OCI-LY7 (cell line): Measurements from ENCODE around the gene FADS3. TPM values are rescaled to one million over a fixed set of nuclear protein-coding genes. Genes with fewer than 3 reads are reported as not detected.

Experiments used
- BruUV-seq: library from RNA; stranded (reverse); fragments of 400-500 nt; replicated peaks from 2 replicates; lab custom pipeline; 2021; lab: Mats Ljungman, UMichigan
- CTCF ChIA-PET: fragments of 300-600 bp; sonication (Branson Sonifier 250); formaldehyde crosslinking; loops from one replicate; lab custom pipeline; 2022; ENCODE audit warnings: antibody characterized with exemption; ENCODE audit not compliant: unreplicated experiment; lab: Charles Lee
- POLR2A ChIA-PET: fragments of 300-600 bp; sonication (Branson Sonifier 250); formaldehyde crosslinking; loops from one replicate; lab custom pipeline; 2022; ENCODE audit warnings: antibody characterized with exemption; lab: Charles Lee
- DNase-seq: peaks from one replicate; pipeline ENCODE4 v3.0.0-alpha.2; 2015; ENCODE audit warnings: low spot score
- H2AFZ ChIP-seq: fragments of 200-600 bp; sonication (generic), shearing (Covaris generic); 2 replicates; pipeline ENCODE4 v1.6.1; 2014; ENCODE audit warnings: mild to moderate bottlenecking, antibody characterized with exemption, low read length, moderate library complexity
- H3K27ac ChIP-seq: fragments of 200-600 bp; sonication (generic); 2 replicates; pipeline ENCODE4 v1.5.1; 2014; ENCODE audit warnings: mixed run types, low read depth, mild to moderate bottlenecking, moderate library complexity, low read length, inconsistent platforms; ENCODE audit not compliant: poor library complexity, severe bottlenecking
- H3K36me3 ChIP-seq: fragments of 200-600 bp; sonication (generic); 2 replicates; pipeline ENCODE4 v1.6.1; 2014; ENCODE audit warnings: mild to moderate bottlenecking, antibody characterized with exemption, low read length, moderate library complexity, mixed read lengths; ENCODE audit not compliant: insufficient read depth
- H3K4me1 ChIP-seq: fragments of 200-600 bp; sonication (generic); 2 replicates; pipeline ENCODE4 v1.5.1; 2014; ENCODE audit warnings: mild to moderate bottlenecking, low read length; ENCODE audit not compliant: insufficient read depth, poor library complexity, severe bottlenecking
- H3K4me2 ChIP-seq: fragments of 200-600 bp; sonication (generic); 2 replicates; pipeline ENCODE4 v1.6.1; 2014; ENCODE audit warnings: mild to moderate bottlenecking, low read length
- H3K4me3 ChIP-seq: fragments of 200-600 bp; sonication (generic); 2 replicates; pipeline ENCODE4 v1.5.1; 2014; ENCODE audit warnings: mild to moderate bottlenecking, low read depth, low read length; ENCODE audit not compliant: poor library complexity, severe bottlenecking
- H3K79me2 ChIP-seq: fragments of 200-600 bp; sonication (generic); 2 replicates; pipeline ENCODE4 v1.6.1; 2016; ENCODE audit warnings: low read depth, mild to moderate bottlenecking, low read length, moderate library complexity, mixed read lengths; ENCODE audit not compliant: insufficient read depth
- H3K9me2 ChIP-seq: fragments of 200-600 bp; sonication (generic); 2 replicates; pipeline ENCODE4 v1.6.1; 2016; ENCODE audit warnings: mild to moderate bottlenecking, low read length, mixed read lengths; ENCODE audit not compliant: insufficient read depth
- H3K9me3 ChIP-seq: fragments of 200-600 bp; sonication (generic); 2 replicates; pipeline ENCODE4 v1.6.1; 2014; ENCODE audit warnings: mild to moderate bottlenecking, mixed run types, low read length, mixed read lengths
- H4K20me1 ChIP-seq: fragments of 200-600 bp; sonication (generic); 2 replicates; pipeline ENCODE4 v1.6.1; 2014; ENCODE audit warnings: mild to moderate bottlenecking, antibody characterized with exemption, low read length, moderate library complexity, mixed read lengths; ENCODE audit not compliant: insufficient read depth
- EZH2phosphoT487 ChIP-seq: fragments of 200-600 bp; sonication (generic); IDR thresholded peaks from 2 replicates; pipeline ENCODE4 v1.6.1; 2018; ENCODE audit warnings: low read depth, borderline replicate concordance, mild to moderate bottlenecking, mixed run types, antibody characterized with exemption, low read length, moderate library complexity, mixed read lengths
- intact Hi-C: fragments of 100-400 bp; cut with micrococcal nuclease; formaldehyde crosslinking; loops from one replicate; pipeline ENCODE4 v1.10.0; 2022; ENCODE audit not compliant: unreplicated experiment
- total RNA-seq, 2 experiments: library from RNA; depleted of rRNA in 1 of 2; stranded (reverse); fragments of >200 nt in 1 of 2; shearing (Covaris generic) in 1 of 2; gene quantifications; 2 replicates each; pipeline ENCODE4 v1.2.3, GENCODE V29; 2014 to 2022
- TF ChIP-seq, protein P1 (sequence below): fragments of 200-600 bp; sonication (generic); conservative IDR thresholded peaks from 2 replicates; pipeline ENCODE4 v1.5.1; 2014; ENCODE audit warnings: mild to moderate bottlenecking, antibody characterized with exemption, low read length, moderate library complexity, mixed read lengths

The FADS3 gene
- total RNA-seq, 2 experiments from 2014 or later = 103 to 191 TPM

DNA sequence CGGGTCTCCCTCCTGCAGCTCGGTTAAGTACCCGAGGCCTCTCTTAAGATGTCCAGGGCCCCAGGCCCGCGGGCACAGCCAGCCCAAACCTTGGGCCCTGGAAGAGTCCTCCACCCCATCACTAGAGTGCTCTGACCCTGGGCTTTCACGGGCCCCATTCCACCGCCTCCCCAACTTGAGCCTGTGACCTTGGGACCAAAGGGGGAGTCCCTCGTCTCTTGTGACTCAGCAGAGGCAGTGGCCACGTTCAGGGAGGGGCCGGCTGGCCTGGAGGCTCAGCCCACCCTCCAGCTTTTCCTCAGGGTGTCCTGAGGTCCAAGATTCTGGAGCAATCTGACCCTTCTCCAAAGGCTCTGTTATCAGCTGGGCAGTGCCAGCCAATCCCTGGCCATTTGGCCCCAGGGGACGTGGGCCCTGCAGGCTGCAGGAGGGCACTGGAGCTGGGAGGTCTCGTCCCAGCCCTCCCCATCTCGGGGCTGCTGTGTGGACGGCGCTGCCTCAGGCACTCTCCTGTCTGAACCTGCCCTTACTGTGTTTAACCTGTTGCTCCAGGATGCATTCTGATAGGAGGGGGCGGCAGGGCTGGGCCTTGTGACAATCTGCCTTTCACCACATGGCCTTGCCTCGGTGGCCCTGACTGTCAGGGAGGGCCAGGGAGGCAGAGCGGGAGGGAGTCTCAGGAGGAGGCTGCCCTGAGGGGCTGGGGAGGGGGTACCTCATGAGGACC is 25.0 kb downstream of the FADS3 start:
- Histone ChIP-seq H2AFZ (no peak overlapping the region), H3K27ac (no peak overlapping the region), H3K4me3 (no peak overlapping the region), H4K20me1 (no peaks in the 10 kb centered on the region), H3K9me3 (no peaks in the 10 kb centered on the region), H3K4me2 (no peak overlapping the region), H3K4me1 (peaks cover 7% of the 10 kb centered on the region), H3K9me2 (no peaks in the 10 kb centered on the region), H3K79me2 (no peaks in the 10 kb centered on the region), H3K36me3 (no peaks in the 10 kb centered on the region)
- intact Hi-C loops = no loop called here
- DNase-seq = no peak
- no TSS peak for BruUV-seq
- ChIA-PET POLR2A (no interaction called here), CTCF (interaction anchor here (1.0 kb wide), 1 partner anchor 15 kb away, joined by 4 read pairs; no protein-coding TSS in a partner anchor)
- TF ChIP-seq, protein P1, sequence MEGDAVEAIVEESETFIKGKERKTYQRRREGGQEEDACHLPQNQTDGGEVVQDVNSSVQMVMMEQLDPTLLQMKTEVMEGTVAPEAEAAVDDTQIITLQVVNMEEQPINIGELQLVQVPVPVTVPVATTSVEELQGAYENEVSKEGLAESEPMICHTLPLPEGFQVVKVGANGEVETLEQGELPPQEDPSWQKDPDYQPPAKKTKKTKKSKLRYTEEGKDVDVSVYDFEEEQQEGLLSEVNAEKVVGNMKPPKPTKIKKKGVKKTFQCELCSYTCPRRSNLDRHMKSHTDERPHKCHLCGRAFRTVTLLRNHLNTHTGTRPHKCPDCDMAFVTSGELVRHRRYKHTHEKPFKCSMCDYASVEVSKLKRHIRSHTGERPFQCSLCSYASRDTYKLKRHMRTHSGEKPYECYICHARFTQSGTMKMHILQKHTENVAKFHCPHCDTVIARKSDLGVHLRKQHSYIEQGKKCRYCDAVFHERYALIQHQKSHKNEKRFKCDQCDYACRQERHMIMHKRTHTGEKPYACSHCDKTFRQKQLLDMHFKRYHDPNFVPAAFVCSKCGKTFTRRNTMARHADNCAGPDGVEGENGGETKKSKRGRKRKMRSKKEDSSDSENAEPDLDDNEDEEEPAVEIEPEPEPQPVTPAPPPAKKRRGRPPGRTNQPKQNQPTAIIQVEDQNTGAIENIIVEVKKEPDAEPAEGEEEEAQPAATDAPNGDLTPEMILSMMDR = no peak
- TF ChIP-seq EZH2phosphoT487 = no peak

- CTCF ChIA-PET = no interaction called here
- H3K36me3 ChIP-seq = no peaks in the 10 kb centered on the region
- H3K9me3 ChIP-seq = no peaks in the 10 kb centered on the region
- H3K9me2 ChIP-seq = no peaks in the 10 kb centered on the region
- POLR2A ChIA-PET = no interaction called here
- H2AFZ ChIP-seq = no peak overlapping the region
- H3K4me2 ChIP-seq = no peak overlapping the region
- intact Hi-C loops = no loop called here
- no peak overlapping the region for H3K27ac ChIP-seq
- no peaks in the 10 kb centered on the region for H4K20me1 ChIP-seq
- BruUV-seq = no TSS peak
- TF ChIP-seq, protein P1 = no peak
- no peak for TF ChIP-seq EZH2phosphoT487
- no peak for DNase-seq
- H3K79me2 ChIP-seq = no peaks in the 10 kb centered on the region
- H3K4me3 ChIP-seq = no peak overlapping the region
- no peaks in the 10 kb centered on the region for H3K4me1 ChIP-seq
Measured at GRCh38 chr11:61864814-61865775, 26.2 kb downstream of the FADS3 start.
